ENCODE measurements around the gene ANXA5.
A peak's percentile ranks its signal among the peaks of the same experiment; 100 is the strongest.

Gene ANXA5

DNA sequence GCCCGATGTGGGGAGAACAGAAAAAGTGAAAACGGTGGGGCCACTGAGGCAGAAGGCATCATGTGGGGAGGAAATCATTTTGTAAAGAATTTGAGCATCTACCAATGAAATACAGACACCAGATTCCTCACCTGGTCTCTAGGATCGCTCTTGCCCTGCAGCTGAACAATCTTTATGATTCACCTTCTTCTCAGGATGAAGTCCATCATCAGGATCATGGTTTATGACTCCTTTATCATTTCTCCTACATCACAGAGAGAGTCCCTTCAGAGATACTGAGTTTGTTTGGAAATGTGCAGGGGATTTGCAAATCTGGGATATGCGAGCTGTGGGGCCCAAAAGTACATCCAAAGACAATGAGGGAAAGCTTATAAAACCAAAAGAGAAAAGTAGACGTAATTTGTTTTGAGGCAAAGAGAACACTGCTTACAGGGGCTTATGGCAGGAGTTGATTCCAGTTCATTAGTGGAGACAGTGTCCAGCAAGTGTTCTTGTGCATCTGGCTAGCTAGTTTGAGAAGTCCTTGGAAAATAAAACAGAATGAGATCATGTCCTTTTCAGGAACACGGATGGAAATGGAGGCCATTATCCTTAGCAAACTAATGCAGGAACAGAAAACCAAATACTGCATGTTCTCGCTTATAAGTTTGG lies 15.3 kb upstream of the ANXA5 start:
- no peak for DNase-seq (ENCODE audit: low read depth in 2 of 2)

- DNase-seq (ENCODE audit: low read depth in 2 of 2) = peak; percentile 47 to 59
Observed at GRCh38 chr4:121711263-121712000, 14.7 kb upstream of the ANXA5 start.

- no peak for DNase-seq (ENCODE audit: low read depth in 2 of 2)
Observed at GRCh38 chr4:121709766-121710405, 13.1 kb upstream of the ANXA5 start.

DNA sequence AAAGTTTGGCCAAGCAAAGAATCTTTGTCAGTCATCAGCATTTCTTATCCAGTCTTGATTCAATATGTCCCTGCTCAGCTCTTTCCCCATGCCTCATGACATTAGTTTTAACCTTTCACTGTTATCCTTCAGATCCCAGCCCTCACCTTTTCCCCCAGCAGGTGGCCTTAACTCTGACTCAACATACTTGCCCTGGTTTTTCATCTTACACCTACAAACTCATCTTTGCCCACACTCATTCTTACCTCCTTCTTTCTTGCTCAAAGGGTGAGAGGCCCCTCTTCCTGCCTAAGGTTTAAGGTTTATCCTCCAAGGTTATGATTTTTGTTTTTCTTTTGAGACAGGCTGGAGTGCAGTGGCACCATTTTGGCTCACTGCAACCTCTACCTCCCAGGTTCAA lies 10.6 kb upstream of the ANXA5 start:
- no peak for DNase-seq (ENCODE audit: low read depth in 2 of 2)

DNA sequence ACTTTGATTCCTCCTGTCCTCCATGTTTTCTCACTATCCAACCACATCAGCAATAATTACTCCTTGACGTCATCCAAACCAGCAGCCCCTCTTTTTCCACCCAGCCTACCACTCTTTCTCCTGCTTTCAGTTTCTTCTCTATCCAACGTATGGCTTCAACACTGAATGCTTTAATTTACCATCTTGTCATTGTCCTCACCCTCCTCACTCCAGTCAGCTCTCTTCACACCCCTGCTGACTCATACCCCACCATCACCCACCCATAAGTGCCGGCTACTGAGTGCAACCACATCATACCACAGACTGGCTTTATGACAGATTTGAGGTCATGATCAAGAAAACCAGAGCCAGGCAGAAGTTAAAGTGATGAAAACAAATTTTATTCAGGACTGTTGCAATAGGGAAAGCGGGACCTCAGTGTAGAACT lies 9.8 kb upstream of the ANXA5 start:
- DNase-seq (ENCODE audit: low read depth in 2 of 2) = peak; percentile 64 to 70

DNA sequence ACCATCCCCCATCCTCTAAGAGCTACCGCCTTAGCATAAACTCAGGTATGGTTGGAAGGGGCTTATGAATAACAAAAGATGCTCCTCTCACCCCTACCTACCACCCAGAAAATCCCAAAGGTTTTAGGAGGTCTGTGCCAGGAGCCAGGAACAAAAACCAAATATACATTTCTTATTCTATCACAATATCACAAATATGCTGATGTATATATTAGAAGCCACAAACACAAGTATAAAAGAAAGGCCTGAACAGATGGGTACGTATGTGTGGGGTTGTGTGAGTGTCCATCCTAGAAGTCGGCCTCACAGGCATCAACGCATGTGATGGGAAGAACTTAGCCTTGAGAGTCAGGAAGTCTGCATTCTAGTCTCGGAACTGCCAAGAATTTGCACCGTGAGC lies 8.7 kb upstream of the ANXA5 start:
- no peak for DNase-seq (ENCODE audit: low read depth in 2 of 2)

- DNase-seq (ENCODE audit: low read depth in 2 of 2) = no peak
Observed at GRCh38 chr4:121702136-121702535, 5.4 kb upstream of the ANXA5 start.

DNA sequence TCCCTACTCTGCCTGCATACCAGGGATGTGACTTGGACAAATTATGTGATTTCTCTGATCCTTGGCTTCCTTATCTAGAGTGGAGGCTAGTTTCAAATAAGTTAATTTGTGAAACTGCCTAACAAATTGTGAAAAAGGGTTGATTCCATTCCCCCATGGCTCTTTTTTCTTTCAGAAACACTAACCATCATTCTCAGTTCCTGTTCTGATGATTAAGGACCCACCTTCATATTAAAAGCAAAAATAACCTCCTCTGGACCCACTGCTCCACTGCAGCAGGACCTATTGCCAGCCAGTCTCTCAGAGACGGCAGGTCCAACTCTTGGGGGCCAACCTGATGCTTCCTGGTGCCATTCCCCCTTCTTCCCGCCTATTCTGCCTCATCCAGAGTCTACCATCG lies 4.5 kb upstream of the ANXA5 start:
- DNase-seq (ENCODE audit: low read depth in 2 of 2) = no peak

DNA sequence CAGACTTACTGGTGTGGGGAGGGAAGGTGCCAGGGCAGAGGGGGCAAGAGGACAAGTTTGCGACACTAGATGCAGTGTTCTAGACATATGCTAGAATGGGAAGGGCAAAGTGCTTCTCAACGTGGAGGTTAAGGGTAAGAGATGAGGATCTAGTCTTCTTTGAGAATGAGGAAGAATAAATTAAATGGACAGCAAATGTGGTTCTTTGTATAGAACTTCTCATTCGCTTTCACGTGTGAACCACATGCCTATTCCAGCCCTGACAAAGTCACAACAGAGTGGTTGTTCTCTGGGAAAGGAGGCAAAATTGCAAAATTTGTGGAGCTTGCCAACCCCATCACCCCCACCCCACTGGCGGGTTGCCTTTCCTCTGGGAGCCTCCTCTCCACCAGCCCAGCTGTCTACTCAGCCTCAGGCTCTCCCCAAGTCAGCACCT lies 1.5 kb upstream of the ANXA5 start:
- DNase-seq (ENCODE audit: low read depth in 2 of 2) = no peak

GRCh38 chr4:121697564-121697963 lies 784 bp upstream of the ANXA5 start:
- no peak for DNase-seq (ENCODE audit: low read depth in 2 of 2)

- DNase-seq (ENCODE audit: low read depth in 2 of 2) = peak in 1 of 2 donors; percentile 47
Observed at GRCh38 chr4:121696170-121696580, 605 bp downstream of the ANXA5 start.

DNA sequence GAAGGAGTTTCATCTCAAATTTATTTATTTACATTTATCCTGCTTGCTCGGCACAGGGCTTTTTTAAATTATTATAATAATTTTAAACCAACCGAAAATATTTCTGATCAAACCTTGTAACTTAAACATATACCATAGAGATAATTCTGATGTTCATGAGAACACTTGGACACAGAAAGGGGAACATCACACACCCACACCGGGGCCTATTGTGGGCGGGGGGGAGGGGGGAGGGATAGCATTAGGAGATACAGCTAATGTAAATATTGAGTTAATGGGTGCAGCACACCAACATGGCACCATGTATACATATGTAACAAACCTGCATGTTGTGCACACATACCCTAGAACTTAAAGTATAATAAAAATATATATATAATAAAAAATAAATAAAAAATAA lies 2.9 kb downstream of the ANXA5 start:
- DNase-seq (ENCODE audit: low read depth in 2 of 2) = no peak

GRCh38 chr4:121693450-121693849 lies 3.3 kb downstream of the ANXA5 start:
- DNase-seq (ENCODE audit: low read depth in 2 of 2) = no peak

GRCh38 chr4:121692261-121692660 lies 4.5 kb downstream of the ANXA5 start:
- no peak for DNase-seq (ENCODE audit: low read depth in 2 of 2)

DNA sequence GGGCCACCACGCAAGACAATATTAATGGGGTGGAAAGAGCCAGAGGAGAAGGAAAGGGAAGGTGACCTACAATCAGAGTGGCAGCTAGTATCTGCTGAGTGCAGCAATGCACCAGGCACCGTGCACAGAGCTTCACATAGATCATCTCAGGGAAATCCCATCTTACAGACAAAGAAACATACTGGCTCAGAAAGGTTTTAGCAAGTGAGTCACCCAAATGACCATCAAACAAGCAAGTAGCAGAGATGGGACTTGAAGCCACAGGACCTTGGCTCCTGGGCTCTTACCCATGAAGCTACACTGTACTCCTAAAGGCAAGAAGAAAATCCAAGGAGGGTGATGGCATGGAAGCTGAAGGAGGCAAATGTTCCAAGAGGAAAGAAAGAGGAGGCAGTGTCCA lies 6.8 kb downstream of the ANXA5 start:
- DNase-seq (ENCODE audit: low read depth in 2 of 2) = no peak

- DNase-seq (ENCODE audit: low read depth in 2 of 2) = no peak
Observed at GRCh38 chr4:121688701-121689100, 8.1 kb downstream of the ANXA5 start.

GRCh38 chr4:121688261-121688660 lies 8.5 kb downstream of the ANXA5 start:
- DNase-seq (ENCODE audit: low read depth in 2 of 2) = no peak

- no peak for DNase-seq (ENCODE audit: low read depth in 2 of 2)
Observed at GRCh38 chr4:121686255-121686654, 10.5 kb downstream of the ANXA5 start.

DNA sequence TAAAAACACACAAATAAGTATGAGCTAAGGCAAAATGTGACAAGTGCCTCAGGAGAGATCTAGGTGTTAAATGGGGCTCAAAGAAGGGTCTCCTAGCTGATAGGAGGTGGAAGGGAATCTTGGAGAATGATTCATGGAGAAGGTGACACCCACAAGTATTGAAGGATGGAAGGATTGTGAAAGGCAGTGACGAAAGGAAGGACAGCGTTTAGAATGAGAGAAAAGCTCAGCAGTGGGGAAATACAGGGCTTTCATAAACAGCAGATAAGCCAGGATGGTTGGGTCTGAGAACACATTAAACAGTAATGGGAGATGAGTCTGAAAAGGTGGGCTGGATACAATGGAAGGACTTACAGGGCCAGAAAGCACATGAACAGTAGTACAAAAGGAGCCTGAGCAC lies 11.5 kb downstream of the ANXA5 start:
- DNase-seq (ENCODE audit: low read depth in 2 of 2) = no peak

DNA sequence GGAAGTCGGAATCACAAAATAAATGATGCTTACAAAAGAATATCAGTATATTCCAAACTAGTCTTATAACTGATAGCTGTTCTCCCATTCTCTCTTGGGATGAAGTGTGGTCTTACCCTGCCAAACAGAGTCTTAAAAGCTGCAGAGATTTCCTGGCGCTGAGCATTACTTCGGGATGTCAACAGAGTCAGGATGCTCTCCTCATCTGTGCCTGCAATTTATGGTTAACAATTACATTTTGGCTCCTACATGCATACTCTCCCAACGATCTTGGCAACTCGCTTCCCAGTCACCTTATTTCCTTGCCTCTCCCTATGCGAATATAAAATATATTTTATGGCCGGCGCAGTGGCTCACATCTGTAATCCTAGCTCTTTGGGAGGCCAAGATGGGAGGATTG lies 12.2 kb downstream of the ANXA5 start:
- no peak for DNase-seq (ENCODE audit: low read depth in 2 of 2)

- DNase-seq (ENCODE audit: low read depth in 2 of 2) = no peak
Observed at GRCh38 chr4:121684016-121684415, 12.8 kb downstream of the ANXA5 start.

DNA sequence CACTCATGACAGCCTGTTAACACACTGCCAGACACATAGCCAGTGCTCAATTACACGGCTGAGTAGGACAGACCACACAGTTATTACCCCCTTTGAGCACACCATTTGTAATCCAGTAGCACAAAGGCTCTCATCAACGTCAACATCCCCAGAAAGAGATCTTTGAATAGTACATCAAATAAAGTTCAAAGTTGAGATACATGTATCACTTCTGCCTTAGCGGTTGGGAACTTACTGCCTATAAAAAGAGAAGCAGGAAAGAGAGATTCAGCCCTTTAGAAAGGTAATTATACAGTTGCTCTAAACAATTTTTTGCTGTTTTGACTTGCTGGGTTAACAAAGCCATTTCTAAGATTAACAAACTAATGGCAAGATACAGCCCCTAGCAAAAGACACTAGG lies 16.2 kb downstream of the ANXA5 start:
- no peak for DNase-seq (ENCODE audit: low read depth in 2 of 2)

DNA sequence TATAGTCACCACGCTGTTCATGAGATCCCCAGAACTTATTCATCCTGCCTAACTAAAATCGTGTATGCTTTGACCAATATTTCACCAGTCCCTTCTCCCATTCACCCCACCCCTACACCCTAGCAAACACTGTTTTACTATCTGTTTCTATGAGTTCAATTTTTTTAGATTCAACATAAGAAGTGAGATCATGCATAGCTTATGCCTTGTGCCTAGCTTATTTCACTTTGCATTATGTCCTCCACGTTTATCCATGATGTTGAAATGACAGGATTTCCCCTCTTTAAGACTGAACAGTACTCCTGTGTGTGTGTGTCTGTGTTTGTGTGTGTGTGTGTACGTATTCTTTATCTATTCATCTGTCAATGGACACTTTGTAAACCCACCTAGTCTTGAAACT lies 16.8 kb downstream of the ANXA5 start:
- no peak for DNase-seq (ENCODE audit: low read depth in 2 of 2)

Measured in stimulated activated CD8-positive, alpha-beta memory T cell treated with anti-CD3 and anti-CD28 coated beads, Interleukin-15, amount 100 ng/mL, for 48 hours (primary cell).